GM12878 (cell line): ENCODE results near the gene KRTAP10-8. TPM values are rescaled to one million over a fixed set of nuclear protein-coding genes. Genes with fewer than 3 reads are reported as not detected.

ENCODE experiments used
- EP300 ChIP-seq, 2 experiments: fragments of 150-350 bp in 1 of 2; IDR thresholded peaks; 2 replicates each; pipeline ENCODE4 v1.6.1; 2011 to 2012; ENCODE audit warnings: low read depth in 2 of 2, low read length in 2 of 2, borderline replicate concordance in 1 of 2, improper control_type of control experiment in 1 of 2, inconsistent platforms in 1 of 2; ENCODE audit not compliant: control insufficient read depth in 1 of 2
- LARP7 ChIP-seq: fragments of 450-650 bp; IDR thresholded peaks from 2 replicates; pipeline ENCODE4 v1.6.1; 2017; ENCODE audit warnings: mild to moderate bottlenecking
- PAX5 ChIP-seq: IDR thresholded peaks from 2 replicates; pipeline ENCODE4 v1.6.1; 2011; ENCODE audit warnings: low read depth, low read length, borderline replicate concordance
- ZSCAN29 ChIP-seq: fragments of 450-650 bp; IDR thresholded peaks from 2 replicates; pipeline ENCODE4 v1.6.1; 2017; ENCODE audit warnings: mild to moderate bottlenecking, moderate library complexity
- polyA plus RNA-seq, 11 experiments: library from polyadenylated mRNA; depleted of rRNA in 4 of 11; unstranded in 6 of 11; stranded (reverse) in 5 of 11; fragments of >200 nt; fragmentation: Nextera tagmentation in 4 of 11; fragmentation: Illumina TruSeq in 1 of 11; extraction: Ambion mirVana in 4 of 11; extraction: Trizol in 1 of 11; gene quantifications; 1 replicate in 1 of 11; 2 replicates in 10 of 11; pipeline versions ENCODE4 v1.2.1 to v1.2.3, GENCODE V29; 2011 to 2016; ENCODE audit warnings: inconsistent platforms in 2 of 11, missing spikeins in 2 of 11, low read depth in 1 of 11
- total RNA-seq, 4 experiments: library from RNA; depleted of rRNA in 3 of 4; stranded (reverse); fragments of >200 nt in 3 of 4; fragmentation: Illumina TruSeq in 1 of 4; extraction: Trizol in 1 of 4; gene quantifications; 2 replicates each; pipeline versions ENCODE4 v1.2.1 to v1.2.3, GENCODE V29; 2013 to 2021
- TF ChIP-seq, protein P1 (sequence below): IDR thresholded peaks from 2 replicates; pipeline ENCODE4 v1.6.1; 2012; ENCODE audit warnings: improper control_type of control experiment, low read depth, low read length; ENCODE audit not compliant: insufficient replicate concordance
- TF ChIP-seq, protein P2 (sequence below): IDR thresholded peaks from 2 replicates; pipeline ENCODE4 v1.6.1; 2011; ENCODE audit warnings: mild to moderate bottlenecking, low read depth, low read length, moderate library complexity; ENCODE audit not compliant: insufficient replicate concordance

Gene KRTAP10-8
- total and polyA plus RNA-seq, 10 of the 15 experiments (the other 5 are each of a cell fraction or from before 2014, with no cell fraction given) = not detected

- no peak for TF ChIP-seq EP300 (IDR thresholded peaks at IDR 0.05; ENCODE audit: borderline replicate concordance in 1 of 2, control insufficient read depth in 1 of 2, low read depth in 2 of 2, low read length in 2 of 2)
- no peak for TF ChIP-seq LARP7
- no peak for TF ChIP-seq PAX5
- TF ChIP-seq, protein P1, sequence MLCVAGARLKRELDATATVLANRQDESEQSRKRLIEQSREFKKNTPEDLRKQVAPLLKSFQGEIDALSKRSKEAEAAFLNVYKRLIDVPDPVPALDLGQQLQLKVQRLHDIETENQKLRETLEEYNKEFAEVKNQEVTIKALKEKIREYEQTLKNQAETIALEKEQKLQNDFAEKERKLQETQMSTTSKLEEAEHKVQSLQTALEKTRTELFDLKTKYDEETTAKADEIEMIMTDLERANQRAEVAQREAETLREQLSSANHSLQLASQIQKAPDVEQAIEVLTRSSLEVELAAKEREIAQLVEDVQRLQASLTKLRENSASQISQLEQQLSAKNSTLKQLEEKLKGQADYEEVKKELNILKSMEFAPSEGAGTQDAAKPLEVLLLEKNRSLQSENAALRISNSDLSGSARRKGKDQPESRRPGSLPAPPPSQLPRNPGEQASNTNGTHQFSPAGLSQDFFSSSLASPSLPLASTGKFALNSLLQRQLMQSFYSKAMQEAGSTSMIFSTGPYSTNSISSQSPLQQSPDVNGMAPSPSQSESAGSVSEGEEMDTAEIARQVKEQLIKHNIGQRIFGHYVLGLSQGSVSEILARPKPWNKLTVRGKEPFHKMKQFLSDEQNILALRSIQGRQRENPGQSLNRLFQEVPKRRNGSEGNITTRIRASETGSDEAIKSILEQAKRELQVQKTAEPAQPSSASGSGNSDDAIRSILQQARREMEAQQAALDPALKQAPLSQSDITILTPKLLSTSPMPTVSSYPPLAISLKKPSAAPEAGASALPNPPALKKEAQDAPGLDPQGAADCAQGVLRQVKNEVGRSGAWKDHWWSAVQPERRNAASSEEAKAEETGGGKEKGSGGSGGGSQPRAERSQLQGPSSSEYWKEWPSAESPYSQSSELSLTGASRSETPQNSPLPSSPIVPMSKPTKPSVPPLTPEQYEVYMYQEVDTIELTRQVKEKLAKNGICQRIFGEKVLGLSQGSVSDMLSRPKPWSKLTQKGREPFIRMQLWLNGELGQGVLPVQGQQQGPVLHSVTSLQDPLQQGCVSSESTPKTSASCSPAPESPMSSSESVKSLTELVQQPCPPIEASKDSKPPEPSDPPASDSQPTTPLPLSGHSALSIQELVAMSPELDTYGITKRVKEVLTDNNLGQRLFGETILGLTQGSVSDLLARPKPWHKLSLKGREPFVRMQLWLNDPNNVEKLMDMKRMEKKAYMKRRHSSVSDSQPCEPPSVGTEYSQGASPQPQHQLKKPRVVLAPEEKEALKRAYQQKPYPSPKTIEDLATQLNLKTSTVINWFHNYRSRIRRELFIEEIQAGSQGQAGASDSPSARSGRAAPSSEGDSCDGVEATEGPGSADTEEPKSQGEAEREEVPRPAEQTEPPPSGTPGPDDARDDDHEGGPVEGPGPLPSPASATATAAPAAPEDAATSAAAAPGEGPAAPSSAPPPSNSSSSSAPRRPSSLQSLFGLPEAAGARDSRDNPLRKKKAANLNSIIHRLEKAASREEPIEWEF = no peak
- TF ChIP-seq, protein P2, sequence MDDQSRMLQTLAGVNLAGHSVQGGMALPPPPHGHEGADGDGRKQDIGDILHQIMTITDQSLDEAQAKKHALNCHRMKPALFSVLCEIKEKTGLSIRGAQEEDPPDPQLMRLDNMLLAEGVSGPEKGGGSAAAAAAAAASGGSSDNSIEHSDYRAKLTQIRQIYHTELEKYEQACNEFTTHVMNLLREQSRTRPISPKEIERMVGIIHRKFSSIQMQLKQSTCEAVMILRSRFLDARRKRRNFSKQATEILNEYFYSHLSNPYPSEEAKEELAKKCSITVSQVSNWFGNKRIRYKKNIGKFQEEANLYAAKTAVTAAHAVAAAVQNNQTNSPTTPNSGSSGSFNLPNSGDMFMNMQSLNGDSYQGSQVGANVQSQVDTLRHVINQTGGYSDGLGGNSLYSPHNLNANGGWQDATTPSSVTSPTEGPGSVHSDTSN = no peak
- no peak for TF ChIP-seq ZSCAN29
These were observed 46.0 kb downstream of the KRTAP10-8 start, which contains the start of gene KRTAP12-3 (continued) for GRCh38 chr21:44657635-44658540.
